Measurements from ENCODE around the gene SDK1. TPM values are rescaled to one million over a fixed set of nuclear protein-coding genes. Genes with fewer than 3 reads are reported as not detected.

The SDK1 gene
- total RNA-seq, 1 donor from 2014 or later, result 16.7 TPM

DNA sequence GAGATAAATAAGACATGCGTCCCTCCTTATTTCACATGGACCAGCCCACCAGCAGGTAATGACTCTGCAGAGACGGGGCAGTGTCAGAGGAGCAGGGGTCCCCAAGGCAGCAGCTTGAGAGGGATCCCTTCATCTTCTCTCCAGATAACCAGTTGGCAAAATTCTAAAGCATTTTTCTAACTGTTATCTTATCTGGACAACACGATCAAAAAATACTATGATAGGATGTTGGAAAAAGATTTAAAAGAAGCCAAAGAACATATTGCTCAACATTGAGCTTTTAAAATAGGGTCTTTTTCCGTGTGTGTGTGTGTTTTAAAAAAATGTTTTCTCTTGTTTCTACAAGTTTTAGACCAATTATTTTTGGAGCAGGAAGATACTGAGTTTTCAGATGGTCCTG lies 641.2 kb downstream of the SDK1 start:
- H3K27ac ChIP-seq, result no peak overlapping the region
- intact Hi-C loops (cut with DNase I), result no loop called here
- no peaks in the 10 kb centered on the region for H3K27me3 ChIP-seq
- no peak overlapping the region for H3K4me3 ChIP-seq
- peaks cover 6% of the 10 kb centered on the region for H3K9me3 ChIP-seq
- H3K4me1 ChIP-seq, result peaks cover 5% of the 10 kb centered on the region
- TF ChIP-seq, protein P1, sequence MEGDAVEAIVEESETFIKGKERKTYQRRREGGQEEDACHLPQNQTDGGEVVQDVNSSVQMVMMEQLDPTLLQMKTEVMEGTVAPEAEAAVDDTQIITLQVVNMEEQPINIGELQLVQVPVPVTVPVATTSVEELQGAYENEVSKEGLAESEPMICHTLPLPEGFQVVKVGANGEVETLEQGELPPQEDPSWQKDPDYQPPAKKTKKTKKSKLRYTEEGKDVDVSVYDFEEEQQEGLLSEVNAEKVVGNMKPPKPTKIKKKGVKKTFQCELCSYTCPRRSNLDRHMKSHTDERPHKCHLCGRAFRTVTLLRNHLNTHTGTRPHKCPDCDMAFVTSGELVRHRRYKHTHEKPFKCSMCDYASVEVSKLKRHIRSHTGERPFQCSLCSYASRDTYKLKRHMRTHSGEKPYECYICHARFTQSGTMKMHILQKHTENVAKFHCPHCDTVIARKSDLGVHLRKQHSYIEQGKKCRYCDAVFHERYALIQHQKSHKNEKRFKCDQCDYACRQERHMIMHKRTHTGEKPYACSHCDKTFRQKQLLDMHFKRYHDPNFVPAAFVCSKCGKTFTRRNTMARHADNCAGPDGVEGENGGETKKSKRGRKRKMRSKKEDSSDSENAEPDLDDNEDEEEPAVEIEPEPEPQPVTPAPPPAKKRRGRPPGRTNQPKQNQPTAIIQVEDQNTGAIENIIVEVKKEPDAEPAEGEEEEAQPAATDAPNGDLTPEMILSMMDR (IDR thresholded peaks at IDR 0.05), result no peak
- no peak for TF ChIP-seq POLR2AphosphoS5 (IDR thresholded peaks at IDR 0.05; ENCODE audit: insufficient read depth in 1 of 2, low read depth in 1 of 2)
- no peak for TF ChIP-seq POLR2A (IDR thresholded peaks at IDR 0.05)
- no peaks in the 10 kb centered on the region for H3K36me3 ChIP-seq
- DNase-seq (ENCODE audit: extremely low spot score in 2 of 2), result no peak

DNA sequence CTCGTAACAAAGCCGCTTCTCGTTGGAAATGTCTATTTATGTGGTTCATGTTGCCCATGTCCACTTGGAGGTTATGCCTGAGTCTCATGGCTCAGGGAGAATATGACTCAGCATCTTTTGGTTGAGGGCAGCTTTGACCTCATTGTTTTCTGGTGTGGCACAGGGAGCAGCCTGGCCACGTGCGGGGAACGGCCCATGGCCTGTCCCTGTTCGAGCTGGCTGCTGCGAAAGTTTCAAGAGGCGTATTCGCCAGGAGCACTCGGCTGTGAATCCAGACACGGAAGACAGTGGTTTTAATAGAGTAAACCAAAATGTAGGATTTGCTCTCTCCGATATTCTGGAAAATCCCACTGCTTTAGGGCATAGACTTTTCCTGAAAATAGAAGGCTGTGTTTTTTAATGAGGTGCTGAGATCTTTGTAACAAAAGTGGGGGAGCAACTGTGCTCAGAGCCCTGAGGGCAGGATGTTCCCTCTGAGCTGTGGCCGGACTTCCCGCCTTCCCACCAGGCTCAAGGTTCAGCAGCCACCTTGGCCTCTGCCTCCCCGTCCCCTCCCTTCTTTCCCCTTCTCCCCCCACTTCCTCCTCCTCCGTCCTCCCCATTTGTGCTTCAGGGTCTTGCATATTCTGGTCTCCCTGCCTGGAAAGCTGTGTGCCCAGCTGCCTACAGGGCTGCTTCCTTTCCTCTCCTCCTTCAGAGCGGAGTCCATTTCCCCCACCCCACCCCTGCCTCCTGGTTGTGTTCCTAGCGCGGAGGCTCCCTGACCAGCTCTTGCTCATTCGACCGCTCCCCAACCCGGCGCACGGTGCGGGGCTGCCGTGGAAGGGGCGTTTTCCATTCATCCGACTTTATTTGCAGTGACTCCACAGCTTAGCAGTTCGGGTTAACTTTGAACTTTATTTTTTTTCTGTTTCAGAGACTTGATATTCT lies 642.0 kb downstream of the SDK1 start:
- Histone ChIP-seq H3K27me3 (no peaks in the 10 kb centered on the region), H3K9me3 (peaks cover 6% of the 10 kb centered on the region), H3K4me3 (peak overlapping the region in 1 of 2 donors; percentile 4), H3K4me1 (peaks cover 5% of the 10 kb centered on the region), H3K27ac (peak overlapping the region; percentile 33), H3K36me3 (no peaks in the 10 kb centered on the region)
- DNase-seq (ENCODE audit: extremely low spot score in 2 of 2), result no peak
- TF ChIP-seq POLR2A (IDR thresholded peaks at IDR 0.05) (no peak), POLR2AphosphoS5 (IDR thresholded peaks at IDR 0.05; ENCODE audit: insufficient read depth in 1 of 2, low read depth in 1 of 2) (no peak)
- TF ChIP-seq, protein P1 (IDR thresholded peaks at IDR 0.05), result no peak
- intact Hi-C loops (cut with DNase I), result no loop called here

DNA sequence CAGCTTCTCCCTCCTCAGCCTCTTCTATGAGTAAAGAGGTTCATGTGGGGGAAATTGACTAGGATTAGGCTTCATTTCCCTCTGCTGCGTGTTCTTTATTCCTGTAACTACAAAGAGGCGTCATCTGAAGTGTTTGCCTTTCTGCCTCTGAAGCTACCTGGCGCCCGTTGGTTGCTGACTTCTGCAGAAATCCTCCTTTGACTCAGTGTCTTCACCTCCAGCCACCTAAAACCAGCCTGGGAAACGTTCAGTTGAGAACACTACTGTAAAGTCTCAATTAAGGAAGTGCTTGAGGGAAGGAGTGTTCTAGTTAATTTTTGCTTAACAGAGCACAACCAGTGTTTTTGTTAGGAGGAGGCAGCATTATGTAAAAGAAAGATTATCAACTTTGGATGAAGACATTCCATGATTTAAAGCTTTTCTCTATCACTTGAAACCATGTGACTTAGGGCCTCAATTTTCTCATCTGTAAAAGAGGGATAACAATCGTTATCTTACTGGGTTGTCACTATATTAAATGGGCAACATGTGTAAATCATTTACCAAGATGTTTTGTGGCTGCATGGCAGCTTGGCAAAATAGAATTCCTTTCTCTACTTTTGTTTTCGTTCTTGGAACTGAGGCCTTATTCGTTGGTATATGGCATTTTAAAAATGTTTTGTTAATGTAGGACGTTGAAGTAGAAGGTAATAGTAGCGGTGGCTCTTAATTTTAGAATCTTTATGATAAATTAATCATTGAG lies 642.9 kb downstream of the SDK1 start:
- Histone ChIP-seq H3K9me3 (peaks cover 6% of the 10 kb centered on the region), H3K27me3 (no peaks in the 10 kb centered on the region), H3K4me1 (peaks cover 11% of the 10 kb centered on the region), H3K4me3 (no peak overlapping the region), H3K27ac (no peak overlapping the region), H3K36me3 (no peaks in the 10 kb centered on the region)
- intact Hi-C loops (cut with DNase I), result no loop called here
- TF ChIP-seq POLR2A (IDR thresholded peaks at IDR 0.05) (no peak), POLR2AphosphoS5 (IDR thresholded peaks at IDR 0.05; ENCODE audit: insufficient read depth in 1 of 2, low read depth in 1 of 2) (peak in 1 of 2 donors; percentile 51)
- DNase-seq (ENCODE audit: extremely low spot score in 2 of 2), result no peak

DNA sequence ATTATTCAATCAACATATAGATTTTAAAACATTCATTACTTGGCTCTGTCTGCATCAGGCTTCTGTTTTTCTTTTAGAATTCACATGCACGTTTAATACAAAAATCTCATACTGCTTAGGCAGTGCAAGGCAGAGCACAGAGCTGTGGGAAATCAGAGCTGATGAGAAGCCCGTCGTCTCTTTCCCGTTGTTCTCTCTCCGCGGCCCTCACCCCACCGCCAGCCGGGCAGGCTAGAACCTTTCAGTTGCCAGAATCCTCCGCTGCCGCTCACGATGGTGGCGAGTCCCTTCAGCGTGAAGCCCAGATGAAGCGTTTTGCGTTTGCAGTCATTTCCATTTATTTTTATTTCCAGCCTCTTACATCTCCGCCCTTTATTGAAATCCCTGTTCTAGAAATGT lies 648.2 kb downstream of the SDK1 start:
- DNase-seq (ENCODE audit: extremely low spot score in 2 of 2), result no peak
- intact Hi-C loops (cut with DNase I), result no loop called here
- TF ChIP-seq, protein P1 (IDR thresholded peaks at IDR 0.05), result no peak
- no peak for TF ChIP-seq POLR2AphosphoS5 (IDR thresholded peaks at IDR 0.05; ENCODE audit: insufficient read depth in 1 of 2, low read depth in 1 of 2)
- TF ChIP-seq POLR2A (IDR thresholded peaks at IDR 0.05), result no peak
- Histone ChIP-seq H3K27me3 (no peaks in the 10 kb centered on the region), H3K4me1 (peaks cover 9% of the 10 kb centered on the region), H3K36me3 (peaks cover 0 to 6% of the 10 kb centered on the region in 2 donors), H3K27ac (no peak overlapping the region), H3K4me3 (peak overlapping the region in 1 of 2 donors; percentile 7), H3K9me3 (peaks cover 6% of the 10 kb centered on the region)

DNA sequence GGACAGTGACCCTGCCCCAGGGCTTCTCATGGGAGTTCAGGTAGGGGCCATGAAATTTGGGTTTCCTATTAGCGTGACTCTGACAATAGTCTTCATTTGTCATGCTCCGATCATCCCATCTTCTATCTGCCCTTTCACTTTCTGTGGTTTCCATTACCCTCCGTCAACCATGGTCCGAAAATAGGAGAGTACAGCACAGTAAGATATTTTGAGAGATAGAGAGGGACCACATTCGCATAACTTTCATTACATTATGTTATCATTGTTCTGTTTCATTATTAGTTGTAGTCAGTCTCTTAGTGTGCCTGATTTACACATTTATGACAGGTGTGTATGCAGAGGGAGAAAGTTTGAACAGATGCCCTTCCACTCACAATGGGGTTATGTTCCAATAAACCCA lies 649.2 kb downstream of the SDK1 start:
- DNase-seq (ENCODE audit: extremely low spot score in 2 of 2), result no peak
- peaks cover 0 to 6% of the 10 kb centered on the region in 2 donors for H3K36me3 ChIP-seq
- no peak overlapping the region for H3K27ac ChIP-seq
- TF ChIP-seq POLR2AphosphoS5 (IDR thresholded peaks at IDR 0.05; ENCODE audit: insufficient read depth in 1 of 2, low read depth in 1 of 2) (no peak), POLR2A (IDR thresholded peaks at IDR 0.05) (no peak)
- TF ChIP-seq, protein P1 (IDR thresholded peaks at IDR 0.05), result no peak
- peaks cover 11% of the 10 kb centered on the region for H3K4me1 ChIP-seq
- H3K27me3 ChIP-seq, result no peaks in the 10 kb centered on the region
- H3K4me3 ChIP-seq, result no peak overlapping the region
- peaks cover 3% of the 10 kb centered on the region for H3K9me3 ChIP-seq
- intact Hi-C loops (cut with DNase I), result no loop called here

Data from vagina (tissue), 2 donors.